ENCODE measurements around the gene TUBB3. TPM values are rescaled to one million over a fixed set of nuclear protein-coding genes. Genes with fewer than 3 reads are reported as not detected.

Gene TUBB3
- total RNA-seq, 4 donors from 2014 or later = 5.3 to 11.8 (median 9.1) TPM

GRCh38 chr16:89883346-89884040 lies 39.6 kb upstream of the TUBB3 start:
- no peaks in the 10 kb centered on the region for H3K9me3 ChIP-seq
- H3K4me3 ChIP-seq = no peak overlapping the region
- ATAC-seq = no peak
- no peak overlapping the region for H3K27ac ChIP-seq
- TF ChIP-seq CTCF (IDR thresholded peaks at IDR 0.05) = no peak
- no peak for TF ChIP-seq POLR2A (IDR thresholded peaks at IDR 0.05)
- no peak for TF ChIP-seq POLR2AphosphoS5 (IDR thresholded peaks at IDR 0.05)
- TF ChIP-seq EP300 (IDR thresholded peaks at IDR 0.05) = no peak
- H3K27me3 ChIP-seq = no peaks in the 10 kb centered on the region
- H3K36me3 ChIP-seq = peaks cover 0 to 98% of the 10 kb centered on the region in 2 donors
- peaks cover 0 to 16% (median 0%) of the 10 kb centered on the region in 3 donors for H3K4me1 ChIP-seq
- 78% methylated on average over 15 of the region's 28 CpGs; no CpG with 5 or more reads in 1 of the 2 donors for WGBS, 2 donors (ENCODE audit: low coverage in 1 of 2)

GRCh38 chr16:89884041-89884421 lies 39.1 kb upstream of the TUBB3 start:
- TF ChIP-seq POLR2AphosphoS5 (IDR thresholded peaks at IDR 0.05) (no peak), POLR2A (IDR thresholded peaks at IDR 0.05) (no peak), CTCF (IDR thresholded peaks at IDR 0.05) (no peak), EP300 (IDR thresholded peaks at IDR 0.05) (no peak)
- no peak overlapping the region for H3K4me3 ChIP-seq
- H3K27ac ChIP-seq = no peak overlapping the region
- H3K36me3 ChIP-seq = peaks cover 0 to 98% of the 10 kb centered on the region in 2 donors
- H3K9me3 ChIP-seq = no peaks in the 10 kb centered on the region
- H3K4me1 ChIP-seq = peaks cover 0 to 16% (median 0%) of the 10 kb centered on the region in 3 donors
- no peak for ATAC-seq
- no peaks in the 10 kb centered on the region for H3K27me3 ChIP-seq
- WGBS, 2 donors (ENCODE audit: low coverage in 1 of 2) = 100% methylated on average over 1 of the region's 8 CpGs; no CpG with 5 or more reads in 1 of the 2 donors

GRCh38 chr16:89887243-89887642 lies 35.9 kb upstream of the TUBB3 start:
- Histone ChIP-seq H3K4me1 (peaks cover 0 to 6% (median 0%) of the 10 kb centered on the region in 3 donors), H3K9me3 (no peaks in the 10 kb centered on the region), H3K4me3 (no peak overlapping the region), H3K36me3 (peaks cover 0 to 100% of the 10 kb centered on the region in 2 donors), H3K27me3 (no peaks in the 10 kb centered on the region), H3K27ac (no peak overlapping the region)
- no peak for TF ChIP-seq POLR2AphosphoS5 (IDR thresholded peaks at IDR 0.05)
- no peak for TF ChIP-seq CTCF (IDR thresholded peaks at IDR 0.05)
- TF ChIP-seq POLR2A (IDR thresholded peaks at IDR 0.05) = no peak
- TF ChIP-seq EP300 (IDR thresholded peaks at IDR 0.05) = no peak
- 86 to 93% methylated on average over 9 to 13 of the region's 14 CpGs for WGBS, 2 donors (ENCODE audit: low coverage in 1 of 2)
- no peak for ATAC-seq

GRCh38 chr16:89890200-89890599 lies 32.9 kb upstream of the TUBB3 start:
- no peak overlapping the region for H3K4me3 ChIP-seq
- H3K9me3 ChIP-seq = no peaks in the 10 kb centered on the region
- peaks cover 0 to 100% of the 10 kb centered on the region in 2 donors for H3K36me3 ChIP-seq
- H3K27me3 ChIP-seq = no peaks in the 10 kb centered on the region
- TF ChIP-seq CTCF (IDR thresholded peaks at IDR 0.05) = no peak
- no peak for TF ChIP-seq POLR2AphosphoS5 (IDR thresholded peaks at IDR 0.05)
- TF ChIP-seq POLR2A (IDR thresholded peaks at IDR 0.05) = no peak
- TF ChIP-seq EP300 (IDR thresholded peaks at IDR 0.05) = no peak
- WGBS, 2 donors (ENCODE audit: low coverage in 1 of 2) = 76 to 88% methylated on average over 3 to 9 of the region's 9 CpGs
- no peak overlapping the region for H3K27ac ChIP-seq
- H3K4me1 ChIP-seq = peaks cover 0 to under 1% (median 0%) of the 10 kb centered on the region in 3 donors
- ATAC-seq = no peak

All from gastroesophageal sphincter (tissue), 4 donors.